Measurements from ENCODE around the gene MTX2.

Gene MTX2

GRCh38 chr2:176334729-176335128 lies 65.5 kb downstream of the MTX2 start:
- POLR2A ChIA-PET: no interaction called here
- CTCF ChIA-PET: no interaction called here
- DNase-seq (ENCODE audit: extremely low spot score): no peak
- TF ChIP-seq NFRKB (IDR thresholded peaks at IDR 0.05) (no peak), CTBP1 (IDR thresholded peaks at IDR 0.05; ENCODE audit: borderline replicate concordance) (no peak), ARNT (IDR thresholded peaks at IDR 0.05) (no peak), TARDBP (IDR thresholded peaks at IDR 0.05) (no peak), L3MBTL2 (conservative IDR thresholded peaks at IDR 0.05) (no peak), SUZ12 (IDR thresholded peaks at IDR 0.05) (no peak)

- TF ChIP-seq ARNT (IDR thresholded peaks at IDR 0.05) (no peak), FOXA1 (IDR thresholded peaks at IDR 0.05) (no peak), LEF1 (IDR thresholded peaks at IDR 0.05; ENCODE audit: borderline replicate concordance) (no peak), CTBP1 (IDR thresholded peaks at IDR 0.05; ENCODE audit: borderline replicate concordance) (no peak), FOXK2 (IDR thresholded peaks at IDR 0.05) (no peak), TARDBP (IDR thresholded peaks at IDR 0.05) (no peak), HDGF (IDR thresholded peaks at IDR 0.05; ENCODE audit: borderline replicate concordance) (no peak), NFRKB (IDR thresholded peaks at IDR 0.05) (no peak), BHLHE40 (IDR thresholded peaks at IDR 0.05; ENCODE audit: borderline replicate concordance) (no peak), FOXM1 (IDR thresholded peaks at IDR 0.05; ENCODE audit: borderline replicate concordance) (no peak)
- ChIA-PET CTCF (no interaction called here), POLR2A (interaction anchor here (1.1 kb wide), 1 partner anchor 69 kb away, joined by 3 read pairs; the partner anchor contains the start of gene MTX2)
- no peak for DNase-seq (ENCODE audit: extremely low spot score)
Measured at GRCh38 chr2:176338395-176338794, 69.2 kb downstream of the MTX2 start.

- TF ChIP-seq BHLHE40 (IDR thresholded peaks at IDR 0.05; ENCODE audit: borderline replicate concordance) (no peak), ZNF384 (IDR thresholded peaks at IDR 0.05) (0 out of 2 replicates have a peak, but pooled peaks have one; percentile 36), FOXA1 (IDR thresholded peaks at IDR 0.05) (no peak)
- CTCF ChIA-PET: no interaction called here
- DNase-seq (ENCODE audit: extremely low spot score): no peak
- POLR2A ChIA-PET: interaction anchor here (1.1 kb wide), 1 partner anchor 70 kb away, joined by 3 read pairs; the partner anchor contains the start of gene MTX2
Measured at GRCh38 chr2:176339208-176339607, 70.0 kb downstream of the MTX2 start.

GRCh38 chr2:176356251-176356650 lies 87.0 kb downstream of the MTX2 start:
- ChIA-PET POLR2A (no interaction called here), CTCF (no interaction called here)
- TF ChIP-seq ARNT (IDR thresholded peaks at IDR 0.05): no peak
- TF ChIP-seq ZNF384 (IDR thresholded peaks at IDR 0.05): no peak
- no peak for TF ChIP-seq SUZ12 (IDR thresholded peaks at IDR 0.05)
- TF ChIP-seq FOXA1 (IDR thresholded peaks at IDR 0.05): no peak
- no peak for TF ChIP-seq PKNOX1 (IDR thresholded peaks at IDR 0.05)
- no peak for TF ChIP-seq ELF4 (IDR thresholded peaks at IDR 0.05)
- no peak for TF ChIP-seq FOXM1 (IDR thresholded peaks at IDR 0.05; ENCODE audit: borderline replicate concordance)
- no peak for TF ChIP-seq L3MBTL2 (conservative IDR thresholded peaks at IDR 0.05)
- no peak for TF ChIP-seq LEF1 (IDR thresholded peaks at IDR 0.05; ENCODE audit: borderline replicate concordance)
- DNase-seq (ENCODE audit: extremely low spot score): no peak

GRCh38 chr2:176364273-176364977 lies 95.2 kb downstream of the MTX2 start:
- CTCF ChIA-PET: interaction anchor here (0.6 kb wide), 1 partner anchor 1338 kb away, joined by 5 read pairs; no protein-coding TSS in a partner anchor
- POLR2A ChIA-PET: no interaction called here
- no peak for DNase-seq (ENCODE audit: extremely low spot score)
- no peak for TF ChIP-seq FOXM1 (IDR thresholded peaks at IDR 0.05; ENCODE audit: borderline replicate concordance)
- no peak for TF ChIP-seq L3MBTL2 (conservative IDR thresholded peaks at IDR 0.05)
- no peak for TF ChIP-seq ZNF384 (IDR thresholded peaks at IDR 0.05)
- no peak for TF ChIP-seq BHLHE40 (IDR thresholded peaks at IDR 0.05; ENCODE audit: borderline replicate concordance)
- no peak for TF ChIP-seq TARDBP (IDR thresholded peaks at IDR 0.05)
- no peak for TF ChIP-seq HDGF (IDR thresholded peaks at IDR 0.05; ENCODE audit: borderline replicate concordance)
- TF ChIP-seq NFRKB (IDR thresholded peaks at IDR 0.05): no peak
- TF ChIP-seq LEF1 (IDR thresholded peaks at IDR 0.05; ENCODE audit: borderline replicate concordance): no peak

- no peak for DNase-seq (ENCODE audit: extremely low spot score)
- ChIA-PET POLR2A (no interaction called here), CTCF (interaction anchor here (0.6 kb wide), 1 partner anchor 31 kb away, joined by 3 read pairs; no protein-coding TSS in a partner anchor)
- no peak for TF ChIP-seq ZNF384 (IDR thresholded peaks at IDR 0.05)
Measured at GRCh38 chr2:176368349-176368748, 99.1 kb downstream of the MTX2 start.

GRCh38 chr2:176370467-176371171 lies 101.4 kb downstream of the MTX2 start:
- CTCF ChIA-PET: no interaction called here
- DNase-seq (ENCODE audit: extremely low spot score): no peak
- POLR2A ChIA-PET: no interaction called here
- no peak for TF ChIP-seq FOXK2 (IDR thresholded peaks at IDR 0.05)
- no peak for TF ChIP-seq NFRKB (IDR thresholded peaks at IDR 0.05)
- no peak for TF ChIP-seq SUZ12 (IDR thresholded peaks at IDR 0.05)
- TF ChIP-seq ELF4 (IDR thresholded peaks at IDR 0.05): no peak
- TF ChIP-seq L3MBTL2 (conservative IDR thresholded peaks at IDR 0.05): no peak
- no peak for TF ChIP-seq SP1 (IDR thresholded peaks at IDR 0.05)
- TF ChIP-seq CTBP1 (IDR thresholded peaks at IDR 0.05; ENCODE audit: borderline replicate concordance): no peak
- no peak for TF ChIP-seq FOXA1 (IDR thresholded peaks at IDR 0.05)
- TF ChIP-seq LEF1 (IDR thresholded peaks at IDR 0.05; ENCODE audit: borderline replicate concordance): no peak
- TF ChIP-seq PKNOX1 (IDR thresholded peaks at IDR 0.05): no peak
- no peak for TF ChIP-seq HDGF (IDR thresholded peaks at IDR 0.05; ENCODE audit: borderline replicate concordance)
- TF ChIP-seq BHLHE40 (IDR thresholded peaks at IDR 0.05; ENCODE audit: borderline replicate concordance): no peak
